Body of pancreas (tissue), 4 donors: ENCODE data around the gene PAAF1.

Source experiments
- POLR2A ChIP-seq, 3 donors: fragments of 450-650 bp; IDR thresholded peaks; one replicate each; pipeline ENCODE4 v1.6.1; 2016; ENCODE audit warnings: antibody characterized with exemption in 3 of 3, mild to moderate bottlenecking in 2 of 3
- TF ChIP-seq, protein P1 (sequence below), 7 experiments: fragments of 450-650 bp in 4 of 7; fragments of 200-600 bp in 3 of 7; sonication (generic) in 3 of 7; IDR thresholded peaks; one replicate each; pipeline ENCODE4 v1.5.1; 2016 to 2019; ENCODE audit warnings: antibody characterized with exemption in 7 of 7

DNA sequence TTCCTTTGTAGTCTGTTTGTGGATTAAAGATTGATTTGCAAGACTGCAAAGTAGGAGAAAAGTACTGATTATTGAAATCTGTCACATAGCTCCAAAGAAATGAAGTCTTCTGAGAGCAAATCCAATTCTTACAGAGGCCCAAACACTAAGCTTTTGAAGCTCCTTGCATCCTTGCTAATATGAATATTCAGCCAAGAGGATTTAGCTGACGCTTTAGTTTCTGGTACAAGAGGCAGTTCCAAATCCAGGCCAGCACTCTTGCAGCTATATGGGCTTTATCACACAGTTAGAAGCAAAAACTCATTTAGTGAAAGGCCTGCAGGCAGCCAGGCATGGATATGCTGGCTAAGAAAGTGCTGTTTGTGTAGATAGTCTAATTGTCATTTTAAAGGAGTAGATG, 12.7 kb downstream of the PAAF1 start:
- TF ChIP-seq, protein P1, sequence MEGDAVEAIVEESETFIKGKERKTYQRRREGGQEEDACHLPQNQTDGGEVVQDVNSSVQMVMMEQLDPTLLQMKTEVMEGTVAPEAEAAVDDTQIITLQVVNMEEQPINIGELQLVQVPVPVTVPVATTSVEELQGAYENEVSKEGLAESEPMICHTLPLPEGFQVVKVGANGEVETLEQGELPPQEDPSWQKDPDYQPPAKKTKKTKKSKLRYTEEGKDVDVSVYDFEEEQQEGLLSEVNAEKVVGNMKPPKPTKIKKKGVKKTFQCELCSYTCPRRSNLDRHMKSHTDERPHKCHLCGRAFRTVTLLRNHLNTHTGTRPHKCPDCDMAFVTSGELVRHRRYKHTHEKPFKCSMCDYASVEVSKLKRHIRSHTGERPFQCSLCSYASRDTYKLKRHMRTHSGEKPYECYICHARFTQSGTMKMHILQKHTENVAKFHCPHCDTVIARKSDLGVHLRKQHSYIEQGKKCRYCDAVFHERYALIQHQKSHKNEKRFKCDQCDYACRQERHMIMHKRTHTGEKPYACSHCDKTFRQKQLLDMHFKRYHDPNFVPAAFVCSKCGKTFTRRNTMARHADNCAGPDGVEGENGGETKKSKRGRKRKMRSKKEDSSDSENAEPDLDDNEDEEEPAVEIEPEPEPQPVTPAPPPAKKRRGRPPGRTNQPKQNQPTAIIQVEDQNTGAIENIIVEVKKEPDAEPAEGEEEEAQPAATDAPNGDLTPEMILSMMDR (IDR thresholded peaks at IDR 0.05): no peak
- no peak for TF ChIP-seq POLR2A (IDR thresholded peaks at IDR 0.05)
